ENCODE measurements around the gene OR6B1.

The OR6B1 gene

DNA sequence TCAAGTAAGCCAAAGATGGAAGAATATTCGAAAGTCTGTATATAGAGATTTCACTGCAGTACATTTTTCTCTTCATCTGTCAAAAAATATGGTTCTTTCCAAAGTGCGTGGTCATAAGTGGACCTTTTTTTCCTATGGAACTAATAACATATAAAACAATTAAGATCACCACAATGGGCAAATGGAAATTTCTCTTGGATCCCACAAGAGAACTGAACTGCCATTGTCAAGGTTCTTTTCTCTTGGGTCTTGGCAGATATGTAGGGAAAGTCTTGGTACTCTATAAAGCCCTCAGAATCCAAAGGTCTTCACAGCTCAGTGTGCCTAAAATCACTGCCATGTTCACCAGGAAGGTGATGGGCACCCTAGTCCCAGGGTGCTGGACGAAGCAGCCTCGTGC is at the start of gene OR6B1:
Gene OR6B1, plus strand, starts transcription at position 301 of the 400 bp plus-strand sequence. CDS start 3,677 bp downstream, outside the sequence.
- no peak for DNase-seq

DNA sequence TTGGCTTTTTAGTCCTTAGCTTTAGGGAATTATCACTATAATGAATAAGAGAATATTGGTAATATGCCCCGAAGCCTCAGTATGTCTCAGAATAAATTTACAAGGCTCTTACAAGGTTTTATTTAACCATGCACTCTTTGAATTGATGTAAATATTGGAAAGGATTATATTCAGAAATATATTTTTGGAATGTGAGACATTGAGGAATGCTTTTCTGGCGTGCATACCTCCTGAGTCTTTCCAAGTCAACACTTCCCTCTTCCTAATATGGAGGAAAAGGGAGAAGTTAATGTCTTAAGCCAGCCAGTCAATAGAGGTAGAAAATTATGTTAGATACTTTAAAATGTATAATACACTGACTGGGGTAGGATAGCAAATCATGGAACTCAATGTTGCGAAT is 46.7 kb upstream of the OR6B1 start:
- DNase-seq = no peak

- DNase-seq = no peak
Measured at GRCh38 chr7:143954135-143954534, 46.0 kb upstream of the OR6B1 start.

DNA sequence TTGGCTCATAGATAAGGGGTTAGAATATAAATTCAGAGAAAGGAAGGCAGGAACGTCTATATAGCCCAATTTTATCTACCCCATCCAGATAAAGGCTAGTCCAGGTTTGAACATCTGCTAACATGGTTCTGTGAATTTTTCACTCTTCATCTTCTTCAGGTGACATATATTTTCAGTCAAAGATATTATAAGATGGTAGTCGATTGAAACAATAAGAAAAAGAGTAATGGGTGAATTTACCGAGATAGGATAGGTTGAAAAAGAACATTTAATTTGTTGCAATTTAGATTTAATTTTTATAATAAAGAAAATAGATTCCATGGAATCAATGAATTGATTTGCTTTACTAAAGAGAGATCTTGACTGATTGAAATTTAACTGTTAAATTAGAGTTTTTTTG is 45.6 kb upstream of the OR6B1 start, which contains the start of gene OR2F1:
Gene OR2F1, plus strand, starts transcription at position 301 of the 400 bp plus-strand sequence. CDS start 5,127 bp downstream, outside the sequence.
- no peak for DNase-seq

GRCh38 chr7:143958781-143959180 is 41.3 kb upstream of the OR6B1 start:
- no peak for DNase-seq

DNA sequence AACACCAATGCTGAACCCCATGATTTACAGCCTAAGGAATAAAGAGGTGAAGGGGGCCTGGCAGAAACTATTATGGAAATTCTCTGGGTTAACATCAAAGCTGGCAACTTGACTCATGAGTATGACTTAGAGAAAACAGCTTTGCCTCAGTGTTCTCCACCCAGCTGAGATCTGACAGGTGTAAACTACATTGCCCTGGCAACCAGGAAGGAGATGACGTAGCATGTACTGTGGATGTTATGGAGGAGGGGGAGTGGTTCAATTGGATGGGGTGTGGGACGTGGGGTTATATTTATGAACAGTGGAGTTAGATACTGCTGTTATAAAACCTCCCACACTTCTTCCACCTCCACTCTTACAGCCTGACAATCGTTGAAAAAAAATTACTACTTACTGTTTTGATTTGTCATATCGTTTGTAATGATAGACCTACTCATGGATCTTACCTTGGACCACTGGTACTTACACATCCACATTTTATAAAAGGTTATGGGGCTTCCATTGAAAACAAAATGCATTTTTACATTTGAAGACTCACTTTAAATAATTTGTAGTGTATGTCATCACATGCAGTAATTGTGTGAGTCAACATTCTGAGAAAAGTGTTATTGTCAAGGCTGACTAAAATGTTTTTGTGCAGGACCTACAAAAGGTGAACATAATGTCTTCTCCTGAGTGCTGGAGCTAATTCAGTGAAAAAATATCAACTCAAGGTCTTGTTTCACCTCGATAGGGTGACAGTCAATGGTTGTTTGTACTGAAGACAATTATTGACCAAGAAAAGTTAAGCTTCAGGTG is 39.1 kb upstream of the OR6B1 start:
- DNase-seq = peak in 2 of 51 donors; percentile 5 to 7

DNA sequence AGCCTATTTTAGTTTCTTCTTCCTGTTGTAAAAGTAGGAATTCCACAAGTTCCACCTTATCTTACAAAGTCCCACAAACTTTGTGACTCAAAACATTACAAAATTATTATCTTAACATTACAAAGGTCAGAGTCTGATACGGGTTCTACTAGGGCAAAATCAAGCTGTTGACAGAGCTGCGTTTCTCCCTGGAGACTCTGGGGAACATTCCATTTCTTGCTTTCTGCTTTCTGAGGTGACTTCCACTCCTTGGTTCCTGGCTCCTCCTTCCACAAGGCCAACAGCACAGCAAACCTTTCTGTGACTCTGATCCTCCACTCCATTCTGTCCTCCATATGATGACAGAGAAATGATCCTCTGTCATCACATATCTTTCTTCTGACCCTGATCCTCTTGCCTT is 34.8 kb upstream of the OR6B1 start:
- no peak for DNase-seq

DNA sequence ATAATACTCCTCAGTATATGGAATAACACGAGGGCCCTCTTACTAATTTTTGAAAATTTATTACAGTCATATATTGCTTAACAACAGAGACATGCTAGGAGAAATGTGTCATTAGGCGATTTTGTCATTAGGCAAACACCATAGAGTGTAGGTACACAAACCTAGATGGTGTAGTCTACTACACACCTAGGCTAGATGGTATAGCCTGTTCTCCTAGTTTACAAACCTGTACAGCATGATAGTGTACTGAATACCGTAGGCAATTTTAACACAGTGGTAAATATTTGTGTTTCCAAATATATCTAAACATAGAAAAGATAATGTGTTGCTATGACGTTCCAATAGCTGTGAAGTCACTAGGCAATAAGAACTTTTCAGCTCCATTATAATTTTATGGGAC is 32.7 kb upstream of the OR6B1 start:
- DNase-seq = no peak

GRCh38 chr7:143973870-143974416 is 26.2 kb upstream of the OR6B1 start:
- no peak for DNase-seq

- DNase-seq = no peak
Measured at GRCh38 chr7:143974459-143974858, 25.7 kb upstream of the OR6B1 start.

DNA sequence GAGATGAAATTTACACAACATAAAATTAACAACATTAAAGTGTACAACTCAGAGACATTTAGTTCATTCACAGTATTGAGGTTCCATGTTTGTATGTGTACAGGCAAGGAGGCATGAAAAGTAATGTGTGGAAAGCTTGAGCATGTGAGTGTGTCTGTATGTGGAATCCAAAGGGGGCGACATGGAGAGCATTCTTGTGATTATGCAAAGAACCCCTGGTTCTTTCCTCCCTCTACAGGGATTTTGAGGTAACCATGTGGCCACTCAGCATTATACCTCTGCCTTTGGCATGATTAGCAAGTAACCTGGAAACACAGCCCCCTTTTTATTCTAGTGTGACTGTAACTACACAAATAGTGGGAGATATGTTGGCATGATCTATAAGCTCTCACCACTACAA is 24.5 kb upstream of the OR6B1 start:
- no peak for DNase-seq

DNA sequence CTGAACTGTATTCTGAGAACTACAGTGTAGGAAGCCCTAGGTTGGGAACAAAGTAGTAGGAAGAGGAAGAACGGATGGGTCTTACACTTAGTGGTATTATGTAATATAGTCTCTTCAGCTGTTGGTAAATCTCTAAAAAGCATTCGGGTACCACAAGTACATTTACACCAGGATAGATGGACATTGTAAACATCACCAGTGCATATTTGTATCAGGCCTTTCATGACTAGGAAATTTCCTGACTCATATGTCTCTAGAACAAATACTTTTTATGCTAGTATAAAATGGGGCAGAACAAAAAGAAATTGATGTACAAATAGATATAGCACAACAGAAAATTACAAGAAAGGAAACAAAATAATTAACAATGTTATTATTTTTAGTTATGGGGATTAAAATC is 21.5 kb upstream of the OR6B1 start:
- no peak for DNase-seq

DNA sequence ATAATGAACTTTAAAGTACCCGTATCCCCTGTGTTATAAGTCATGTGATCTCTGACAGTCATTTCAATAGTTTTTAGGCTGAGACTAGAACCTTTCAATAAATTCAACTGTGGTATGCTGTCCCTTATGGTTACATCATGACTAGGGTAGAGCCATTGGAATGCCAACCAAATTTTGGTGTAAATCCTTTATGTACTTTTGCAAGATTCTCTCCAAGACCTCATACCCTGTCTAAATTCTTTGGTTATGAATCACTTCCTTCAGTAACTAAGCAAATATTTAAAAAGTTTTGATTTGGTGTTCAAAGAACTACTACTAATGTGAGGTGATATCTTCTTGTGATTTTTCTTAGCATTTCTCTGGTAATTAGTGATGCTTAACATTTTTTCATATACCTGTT is 20.8 kb upstream of the OR6B1 start:
- DNase-seq = no peak

- DNase-seq = no peak
Measured at GRCh38 chr7:143979998-143980397, 20.1 kb upstream of the OR6B1 start.

- no peak for DNase-seq
Measured at GRCh38 chr7:143980746-143981510, 19.2 kb upstream of the OR6B1 start.

GRCh38 chr7:143983960-143984359 is 16.2 kb upstream of the OR6B1 start:
- DNase-seq = no peak

DNA sequence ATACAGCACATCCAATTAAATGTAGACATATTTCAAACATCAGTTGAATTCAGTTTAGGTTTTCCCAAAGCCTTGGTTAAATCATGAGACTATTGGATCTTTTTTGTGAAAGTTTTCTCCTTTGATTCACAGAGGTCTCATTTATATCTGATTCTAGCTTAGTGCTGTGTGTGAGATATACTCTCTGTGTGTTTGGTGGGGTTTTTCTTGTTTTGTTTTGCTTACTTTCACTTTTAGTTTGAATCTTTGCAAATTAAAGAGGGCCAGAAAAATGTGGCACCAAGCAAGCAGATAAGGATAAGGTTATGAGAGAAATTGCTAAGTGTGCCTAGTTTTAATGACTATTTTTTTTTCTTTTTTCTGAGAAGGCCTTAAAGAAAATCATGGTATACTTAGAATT is 12.6 kb upstream of the OR6B1 start:
- DNase-seq = no peak

DNA sequence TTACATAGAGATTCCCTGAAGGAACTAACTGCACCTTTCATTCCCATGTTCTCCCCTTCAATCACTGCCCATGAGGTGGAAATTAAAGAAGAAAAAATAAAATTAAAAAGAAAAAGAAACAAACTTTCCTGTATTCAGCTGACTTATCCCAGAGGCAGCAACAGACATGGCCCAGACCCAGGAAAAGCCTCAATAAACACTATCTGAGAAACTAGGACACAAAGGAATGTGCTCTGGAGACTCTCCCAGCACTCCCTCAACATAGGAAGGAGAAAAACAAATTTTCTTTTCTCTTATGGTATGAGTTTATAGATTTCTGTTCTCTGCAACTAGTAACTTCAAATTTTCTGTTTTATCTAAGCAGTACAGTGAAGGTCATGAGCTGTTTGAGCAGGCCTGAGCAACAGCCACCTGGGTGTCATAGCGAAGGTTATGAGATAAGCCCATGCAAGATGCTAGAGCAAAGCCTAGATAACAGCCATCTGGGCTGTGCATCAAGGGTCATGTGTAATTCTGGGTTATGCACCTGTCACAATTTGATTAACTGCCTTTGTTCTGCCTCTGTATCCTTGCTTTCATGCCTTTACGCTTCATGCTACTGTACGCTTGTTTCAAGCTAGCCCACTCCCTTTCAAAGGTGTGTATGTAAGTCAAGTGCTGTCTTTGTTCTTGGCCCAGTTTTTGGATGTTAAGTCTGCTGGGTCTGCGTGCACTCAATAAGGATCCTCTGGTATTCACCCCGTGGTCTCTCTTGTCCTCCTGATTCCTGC is 11.0 kb upstream of the OR6B1 start:
- no peak for DNase-seq

DNA sequence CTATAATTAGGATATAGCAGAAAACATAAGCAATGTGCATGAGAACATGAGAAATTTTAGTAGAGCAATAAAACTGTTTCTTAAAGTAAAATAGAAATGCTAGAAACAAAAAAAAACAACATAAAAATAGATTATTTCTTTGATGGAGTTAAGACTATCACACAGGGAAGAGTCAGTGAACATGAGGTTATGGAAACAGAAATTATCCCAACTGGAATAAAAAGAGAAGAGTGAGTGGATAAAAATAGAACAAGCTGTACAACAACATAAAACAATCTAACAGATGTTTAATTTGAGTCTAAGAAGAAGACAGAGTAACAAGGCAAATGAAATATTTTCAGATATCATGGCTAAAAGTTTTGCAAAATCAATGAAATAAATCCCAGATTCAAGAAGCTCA is 7.5 kb upstream of the OR6B1 start:
- DNase-seq = no peak

DNA sequence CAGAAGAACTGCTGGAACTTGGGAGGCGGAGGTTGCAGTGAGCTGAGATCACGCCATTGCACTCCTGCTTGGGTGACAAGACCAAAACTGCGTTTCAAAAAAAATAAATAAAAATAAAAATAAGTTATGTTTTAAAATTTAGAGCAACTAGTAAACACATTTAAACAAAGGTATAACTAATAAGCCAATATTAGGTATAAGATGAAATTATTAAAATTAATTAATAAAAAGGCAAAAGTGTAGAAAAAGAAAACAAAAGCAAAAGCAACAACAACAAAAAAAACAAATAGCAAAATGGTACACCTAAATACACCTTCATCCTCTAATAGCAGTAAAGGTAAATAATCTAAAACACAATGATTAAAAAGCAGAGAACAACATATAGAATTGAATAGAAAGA is 6.2 kb upstream of the OR6B1 start:
- DNase-seq = no peak

DNA sequence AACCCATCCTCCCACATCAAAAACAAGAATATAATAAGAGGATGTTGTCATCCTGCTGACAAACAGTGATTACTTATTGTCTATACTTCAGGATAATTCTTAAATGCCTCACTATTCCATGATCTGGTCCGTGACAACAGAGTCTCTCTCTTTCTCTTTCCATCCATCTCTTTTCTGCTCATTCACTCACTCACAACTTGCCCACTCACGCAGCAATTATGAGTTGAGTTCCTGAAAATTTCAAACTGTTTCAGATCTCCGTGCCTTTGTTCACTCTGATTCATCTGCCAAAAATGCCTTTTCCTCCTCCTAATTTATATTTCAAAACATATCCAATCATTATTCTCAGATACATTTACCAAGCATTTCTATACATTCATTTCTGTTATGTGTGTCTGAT is 1.4 kb downstream of the OR6B1 start:
- DNase-seq = no peak

DNA sequence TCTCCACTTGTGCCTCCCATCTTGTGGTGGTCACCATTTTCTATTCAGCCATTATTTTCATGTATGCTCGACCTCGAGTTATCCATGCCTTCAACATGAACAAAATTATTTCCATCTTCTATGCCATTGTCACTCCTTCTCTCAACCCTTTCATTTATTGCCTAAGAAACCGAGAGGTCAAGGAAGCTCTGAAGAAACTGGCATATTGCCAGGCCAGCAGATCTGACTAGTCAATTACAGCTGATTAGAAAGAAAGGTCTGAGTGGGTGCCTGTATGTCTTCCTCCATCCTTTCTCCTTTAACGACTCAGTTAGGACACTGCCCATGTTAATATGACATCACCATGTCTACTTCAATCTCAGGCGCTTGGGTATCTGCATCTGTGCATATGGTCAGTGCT is 4.6 kb downstream of the OR6B1 start:
- no peak for DNase-seq
